HG03108 (cell line): ENCODE measurements around the gene PARVB.
A peak's percentile ranks its signal among the peaks of the same experiment; 100 is the strongest.
"Not testable (repeated sequence)": the region's sequence is repeated elsewhere in the genome, so short reads cannot be mapped to it uniquely, and the experiment has no call there.

Experiments
- ATAC-seq: cut with Tn5 transposase; IDR thresholded peaks from one replicate; pipeline ENCODE4 v1.9.1; 2021; ENCODE audit warnings: moderate library complexity; ENCODE audit not compliant: unreplicated experiment

Gene PARVB

DNA sequence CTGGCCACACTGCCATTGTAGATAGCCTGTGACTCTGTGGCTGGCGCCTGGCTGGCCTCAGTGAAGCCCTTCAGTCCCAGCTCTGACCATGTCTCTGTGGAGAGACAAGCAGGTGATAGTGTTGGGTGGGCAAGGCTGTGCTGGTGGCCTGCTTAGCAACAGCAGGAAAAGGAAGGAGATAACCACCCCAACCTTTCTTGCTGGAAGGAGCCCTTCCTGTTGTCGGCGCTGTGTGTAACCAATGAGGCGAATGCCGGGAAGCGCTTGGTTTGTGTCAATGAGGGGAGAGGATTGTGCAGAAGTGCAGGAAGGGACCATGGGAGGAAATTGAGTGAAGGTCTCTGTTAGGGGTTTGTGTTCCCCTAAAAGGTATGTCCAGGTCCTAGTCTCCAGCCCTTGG, 27.3 kb downstream of the PARVB start:
- no peak for ATAC-seq

DNA sequence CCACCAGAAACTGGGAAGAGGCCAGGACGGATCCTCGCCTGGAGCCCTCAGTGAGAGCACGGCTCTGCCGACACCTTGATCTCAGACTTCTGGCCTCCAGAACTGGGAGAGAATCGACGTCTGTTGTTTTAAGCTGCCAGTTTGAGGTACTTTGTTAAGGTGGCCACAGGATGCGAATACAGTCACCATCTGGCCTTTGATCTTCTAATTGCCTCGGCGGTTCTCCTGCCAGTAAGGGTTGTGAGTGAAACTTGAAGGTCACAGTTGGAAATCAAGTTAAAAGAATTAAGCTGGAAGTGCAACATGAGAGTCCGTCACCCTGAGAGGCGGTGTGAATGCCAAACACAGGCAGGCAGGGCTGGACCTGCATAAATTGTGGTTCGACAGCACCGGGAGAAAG, 27.9 kb downstream of the PARVB start:
- no peak for ATAC-seq

DNA sequence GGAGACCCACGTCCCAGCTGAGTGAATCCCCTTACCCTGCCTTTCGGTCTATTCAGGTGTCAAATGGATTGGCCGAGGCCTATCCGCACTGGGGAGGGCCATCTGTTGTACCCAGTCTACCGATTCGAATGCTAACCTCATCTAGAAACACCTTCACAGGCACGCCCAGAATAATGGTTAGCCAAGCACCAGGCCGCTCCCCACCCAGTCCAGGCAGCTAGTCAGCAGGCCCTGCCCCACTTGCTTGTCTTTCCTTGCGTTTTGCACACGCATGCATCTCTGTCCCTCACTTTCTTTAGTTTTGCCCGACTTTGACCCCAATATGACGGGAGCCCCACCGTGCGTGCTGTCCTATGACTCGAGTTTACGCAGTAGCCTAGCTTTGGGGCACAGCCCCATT, 31.7 kb downstream of the PARVB start:
- no peak for ATAC-seq

DNA sequence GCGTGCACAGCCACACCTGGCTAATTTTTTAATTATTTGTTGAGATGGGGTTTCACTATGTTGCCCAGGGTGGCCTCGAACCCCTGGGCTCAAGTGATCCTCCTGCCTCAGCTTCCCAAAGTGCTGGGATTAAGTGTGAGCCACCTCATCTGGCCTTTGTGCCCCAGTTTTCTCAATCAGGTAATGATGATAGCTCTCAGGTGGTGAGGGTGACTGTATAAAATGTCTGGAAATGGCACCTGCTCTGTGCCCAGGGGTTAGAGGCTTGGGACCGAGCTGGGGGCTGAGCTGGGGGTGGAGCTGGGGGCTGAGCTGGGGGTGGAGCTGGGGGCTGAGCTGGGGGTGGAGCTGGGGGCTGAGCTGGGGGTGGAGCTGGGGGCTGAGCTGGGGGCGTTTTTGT, 32.5 kb downstream of the PARVB start:
- not testable (repeated sequence) for ATAC-seq

DNA sequence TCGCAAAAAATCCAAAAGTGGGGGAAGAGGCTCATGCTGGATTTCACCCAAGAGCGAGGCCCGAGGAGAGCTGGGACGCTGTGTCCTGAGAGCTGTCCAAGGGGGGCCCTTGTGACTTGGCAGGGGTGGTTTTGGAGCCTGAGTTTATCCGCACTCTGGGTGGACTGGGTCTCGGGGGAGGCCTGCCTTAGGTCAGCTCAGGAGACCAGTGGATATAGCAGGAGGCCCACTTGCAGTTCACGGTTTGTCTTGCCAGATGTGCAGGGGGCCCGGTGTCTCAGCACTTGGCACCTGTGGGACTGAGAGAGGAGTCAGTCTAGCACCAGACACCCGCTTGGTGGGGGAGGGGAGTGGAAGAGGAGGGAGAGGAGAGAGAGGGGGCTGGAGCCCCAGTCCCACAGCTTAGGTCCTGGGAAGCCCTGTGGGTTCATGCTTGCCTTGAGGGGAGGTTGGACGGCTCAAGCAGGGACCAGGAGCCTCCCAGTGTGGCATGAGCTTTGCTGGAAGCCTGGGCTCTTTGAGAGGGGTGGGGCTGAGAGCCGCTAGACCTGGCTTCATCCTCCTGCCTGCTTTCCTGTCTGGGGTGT, 33.4 kb downstream of the PARVB start:
- no peak for ATAC-seq

DNA sequence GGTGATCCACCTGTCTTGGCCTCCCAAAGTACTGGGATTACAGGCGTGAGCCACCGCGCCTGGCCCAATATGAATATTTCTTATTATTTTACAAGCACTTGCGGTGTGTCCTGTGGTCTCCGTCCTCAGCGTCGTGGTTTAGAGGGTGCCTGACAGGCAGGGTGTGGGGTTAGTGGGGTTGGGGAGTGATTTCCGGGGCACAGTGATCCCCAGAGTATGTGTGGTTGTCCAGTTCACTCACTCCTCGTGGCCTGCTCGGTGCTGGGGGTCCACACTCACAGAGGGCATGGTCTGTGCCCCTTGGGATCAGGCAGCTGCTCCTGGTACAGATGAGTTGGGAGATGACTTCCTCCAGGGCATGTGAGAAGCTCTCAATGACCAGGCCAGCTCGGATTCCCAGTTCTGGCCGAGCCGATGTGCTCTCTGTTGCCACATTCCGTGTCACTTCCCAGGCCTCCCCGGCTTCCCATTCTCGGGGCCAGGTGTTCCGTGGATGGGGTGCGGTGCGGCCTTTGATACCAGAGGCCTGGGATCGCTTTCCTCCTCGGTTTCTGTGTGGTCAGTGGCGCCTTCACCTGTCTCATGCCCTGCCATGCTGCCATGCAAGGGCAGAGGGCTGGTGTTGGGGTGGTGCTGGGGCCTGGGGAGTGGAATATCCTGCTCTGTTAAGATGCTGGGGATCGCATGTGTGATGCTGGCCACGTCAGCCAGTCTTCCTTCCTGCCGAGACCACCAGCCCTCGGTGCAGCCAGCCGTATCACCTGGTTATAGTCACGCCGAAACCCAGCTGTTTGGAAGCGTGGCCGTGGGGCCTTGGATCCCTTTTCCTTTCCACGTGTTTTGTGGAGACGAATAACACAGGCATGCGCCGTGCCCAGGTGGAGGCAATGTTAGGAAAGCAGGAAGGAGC, 39.6 kb downstream of the PARVB start:
- no peak for ATAC-seq

DNA sequence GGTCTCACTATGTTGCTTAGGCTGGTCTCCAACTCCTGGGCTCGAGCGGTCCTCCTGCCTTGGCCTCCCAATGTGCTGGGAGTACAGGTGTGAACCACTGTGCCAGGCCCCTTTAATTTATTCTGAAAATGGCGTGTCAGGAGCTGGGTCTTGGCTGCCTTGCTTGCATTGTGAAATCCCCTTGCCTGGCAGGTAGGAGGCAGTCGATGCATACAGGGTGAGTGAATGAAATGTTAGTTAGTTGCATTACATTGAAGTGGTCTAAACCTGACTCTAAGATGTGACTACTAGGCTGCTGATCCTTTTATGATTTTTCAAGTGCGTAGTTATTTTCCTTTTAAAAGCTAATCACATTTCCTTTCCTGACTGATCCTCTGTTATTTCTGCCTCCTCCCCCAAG, 42.9 kb downstream of the PARVB start:
- ATAC-seq = no peak

DNA sequence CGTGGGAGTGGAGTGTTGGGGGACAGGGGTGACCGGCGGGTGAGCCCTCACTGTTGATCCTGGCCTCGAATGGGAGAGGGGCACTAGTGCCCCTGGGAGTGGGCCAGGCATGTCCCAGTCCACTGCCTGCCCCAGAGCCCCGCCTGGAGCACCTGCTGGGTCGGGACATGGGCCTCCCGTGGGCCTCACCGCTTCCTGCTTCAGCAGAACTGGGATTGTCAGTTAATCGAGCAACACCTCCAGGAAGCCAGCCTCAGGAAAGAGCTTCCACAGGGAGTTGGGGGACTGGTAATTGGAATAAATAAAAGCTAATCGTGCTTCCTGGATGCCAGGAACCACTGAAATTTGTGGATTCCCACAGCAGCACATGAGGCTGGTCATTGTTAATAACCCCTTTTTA, 43.8 kb downstream of the PARVB start:
- no peak for ATAC-seq

DNA sequence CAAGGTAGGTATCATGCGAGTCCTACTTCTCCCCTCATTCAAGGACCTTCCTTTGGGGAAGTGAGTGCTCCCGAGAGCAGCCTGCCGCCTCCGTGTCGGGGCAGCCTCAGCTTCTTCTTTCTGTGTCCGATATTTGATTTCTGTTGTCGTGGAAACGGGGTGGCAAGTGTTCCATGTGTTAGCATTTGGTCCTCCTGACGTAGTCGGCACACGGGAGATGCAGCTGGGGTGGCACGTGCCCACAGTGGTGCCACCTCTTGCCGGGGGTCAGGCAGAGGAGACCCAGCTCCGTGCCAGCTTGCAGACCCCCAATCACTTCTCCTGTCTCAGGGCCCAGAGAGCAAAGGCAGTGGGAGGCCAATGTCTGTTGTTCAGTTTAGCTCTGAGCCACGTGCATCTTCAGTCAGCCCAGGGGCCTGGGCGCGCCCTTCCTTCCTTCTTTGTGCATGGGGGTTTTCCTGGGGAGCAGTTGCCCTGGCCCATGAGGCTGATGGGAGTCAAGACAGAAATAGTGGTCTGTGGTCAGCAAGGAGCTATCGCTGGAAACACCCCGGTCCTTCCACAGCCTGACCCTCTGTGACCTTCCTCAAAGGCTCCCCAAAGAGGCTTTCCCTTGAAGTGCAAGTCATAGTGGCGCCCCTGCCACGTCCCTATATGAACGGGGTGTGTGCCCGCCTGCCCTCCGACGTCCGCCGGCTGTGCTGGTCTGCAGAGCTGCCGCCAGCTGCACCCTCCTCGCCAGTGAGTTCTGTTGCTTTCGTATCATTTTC, 44.5 kb downstream of the PARVB start:
- ATAC-seq = peak; percentile 55

DNA sequence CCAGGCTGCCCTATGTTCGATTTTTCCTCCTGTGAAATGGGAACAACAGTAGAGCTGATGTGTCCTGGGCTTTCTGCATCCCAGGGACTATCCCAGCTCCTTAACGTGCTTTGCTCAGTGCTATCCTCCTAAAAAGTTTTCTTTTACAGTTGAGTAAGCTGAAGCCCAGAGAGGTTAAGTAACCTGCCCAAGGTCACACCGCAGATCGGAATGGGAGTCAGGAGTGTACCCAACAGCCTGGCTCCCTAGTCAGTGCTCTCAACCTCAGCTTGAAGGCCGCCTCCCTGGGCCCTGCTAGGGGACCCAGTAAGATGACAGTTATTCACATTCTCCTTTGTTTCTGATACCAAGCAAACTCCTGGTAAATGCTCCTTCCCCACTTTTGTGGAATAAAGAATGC, 45.9 kb downstream of the PARVB start:
- no peak for ATAC-seq

DNA sequence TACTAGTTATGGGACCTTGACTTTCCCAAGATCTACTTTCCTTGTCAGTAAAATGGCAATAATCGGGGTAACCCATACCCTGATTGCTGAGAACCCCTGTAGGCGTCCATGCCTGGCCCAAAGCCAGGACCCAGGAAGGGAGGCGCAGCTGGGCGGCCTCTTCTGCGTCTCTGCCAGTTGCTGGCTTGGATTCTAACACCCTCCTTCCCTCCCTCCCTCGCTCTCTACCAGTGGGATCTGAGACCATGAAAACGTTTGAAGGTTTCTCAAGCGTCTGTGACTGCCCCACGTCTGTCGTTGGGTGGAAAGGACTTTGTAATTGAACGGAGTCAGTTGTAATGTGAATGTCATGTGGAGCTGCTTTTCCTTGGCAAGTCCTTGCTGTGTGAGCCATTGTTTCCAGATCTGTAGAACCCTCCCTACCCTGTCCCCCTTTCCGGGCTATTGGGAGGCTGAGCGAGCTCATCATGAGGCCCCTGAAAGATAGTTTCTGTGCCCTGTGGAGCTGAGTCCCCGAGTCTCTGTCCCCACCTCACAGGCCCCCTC, 47.8 kb downstream of the PARVB start:
- ATAC-seq = no peak

DNA sequence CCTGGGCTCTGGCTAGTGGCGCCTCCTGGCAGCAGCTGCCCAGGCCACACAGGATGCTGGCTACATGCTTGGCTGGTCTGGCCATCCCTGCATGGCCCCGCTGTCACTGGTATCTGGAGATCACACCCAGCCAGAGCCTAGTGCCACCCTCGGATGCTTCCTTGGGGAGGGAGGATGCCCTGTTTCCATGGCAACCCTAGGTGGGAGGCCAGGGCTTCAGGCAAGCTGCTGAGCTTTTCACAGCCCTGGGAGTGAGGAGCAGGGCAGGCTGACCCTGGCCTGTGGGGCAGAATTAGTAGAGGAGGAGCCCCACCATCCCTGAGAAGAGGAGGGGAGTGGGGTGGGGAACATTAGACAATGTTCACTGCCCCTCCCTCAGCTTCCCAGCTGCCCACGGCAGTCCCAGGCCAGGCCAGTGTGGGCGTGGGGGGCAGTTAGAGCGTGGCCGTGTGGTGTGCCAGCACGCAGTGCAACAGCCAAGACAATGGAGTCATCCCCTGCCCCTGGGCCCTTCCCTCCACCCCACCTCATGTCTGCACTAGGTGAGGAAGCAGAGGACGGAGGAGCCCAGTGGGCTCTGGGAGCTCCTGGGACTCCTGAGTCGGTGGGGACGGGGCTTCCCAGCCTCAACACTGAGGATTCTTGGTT, 50.4 kb downstream of the PARVB start:
- ATAC-seq = no peak

DNA sequence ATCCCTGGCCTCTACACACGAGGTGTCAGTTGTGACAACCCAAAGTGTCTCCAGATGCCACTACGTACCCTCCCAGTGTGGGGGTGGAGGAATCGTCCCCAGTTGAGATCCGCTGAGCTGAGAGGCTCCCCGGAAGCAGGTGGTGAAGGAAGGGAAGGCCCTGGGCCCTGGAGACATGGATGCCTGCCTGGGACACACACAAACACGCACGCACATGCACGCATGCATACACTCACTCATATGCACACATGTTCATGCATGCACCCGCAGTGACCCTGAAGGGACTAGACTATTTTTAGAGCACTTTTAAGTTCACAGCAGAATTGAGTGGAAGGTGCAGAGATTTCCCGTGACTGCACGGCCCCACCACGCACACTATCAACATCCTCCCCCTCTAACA, 50.9 kb downstream of the PARVB start:
- no peak for ATAC-seq

DNA sequence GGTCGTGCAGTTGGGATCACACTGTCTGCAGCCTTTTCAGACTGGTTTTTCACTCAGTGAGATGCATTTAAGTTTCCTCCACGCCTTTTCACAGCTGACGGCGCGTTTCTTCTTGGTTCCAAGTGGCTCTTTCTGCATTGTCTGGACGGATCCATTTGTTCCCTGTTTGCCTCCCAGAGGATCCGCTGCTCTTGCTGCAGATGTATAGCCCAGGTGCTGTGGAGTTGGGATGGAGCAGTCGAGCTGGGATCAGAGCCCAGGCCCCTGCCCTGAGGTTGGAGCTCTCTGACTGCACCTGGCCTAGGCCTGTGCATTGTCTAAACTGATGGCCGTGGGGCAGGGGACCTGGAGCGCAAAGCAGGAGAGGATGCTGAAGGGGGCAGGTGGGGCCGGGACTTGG, 51.6 kb downstream of the PARVB start:
- ATAC-seq = no peak

DNA sequence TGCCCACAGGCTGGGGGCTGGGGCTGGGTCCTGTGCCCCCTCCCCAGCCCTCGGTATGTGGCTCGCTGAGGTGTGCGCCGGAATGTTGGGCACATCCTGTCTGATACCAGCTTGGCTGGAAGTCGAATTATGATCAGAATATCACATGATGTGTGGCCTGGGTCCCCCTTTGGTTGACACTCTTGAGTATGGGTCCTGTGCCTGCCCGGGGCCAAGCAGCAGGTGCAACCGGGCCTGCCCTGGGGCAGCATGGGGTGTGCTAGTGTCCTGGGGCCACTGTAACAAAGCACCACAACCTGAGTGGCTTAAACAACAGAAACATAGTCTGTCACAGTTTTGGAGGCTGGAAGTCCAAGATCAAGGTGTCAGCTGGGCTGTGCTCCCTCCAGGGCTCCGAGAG, 52.7 kb downstream of the PARVB start:
- ATAC-seq = no peak

DNA sequence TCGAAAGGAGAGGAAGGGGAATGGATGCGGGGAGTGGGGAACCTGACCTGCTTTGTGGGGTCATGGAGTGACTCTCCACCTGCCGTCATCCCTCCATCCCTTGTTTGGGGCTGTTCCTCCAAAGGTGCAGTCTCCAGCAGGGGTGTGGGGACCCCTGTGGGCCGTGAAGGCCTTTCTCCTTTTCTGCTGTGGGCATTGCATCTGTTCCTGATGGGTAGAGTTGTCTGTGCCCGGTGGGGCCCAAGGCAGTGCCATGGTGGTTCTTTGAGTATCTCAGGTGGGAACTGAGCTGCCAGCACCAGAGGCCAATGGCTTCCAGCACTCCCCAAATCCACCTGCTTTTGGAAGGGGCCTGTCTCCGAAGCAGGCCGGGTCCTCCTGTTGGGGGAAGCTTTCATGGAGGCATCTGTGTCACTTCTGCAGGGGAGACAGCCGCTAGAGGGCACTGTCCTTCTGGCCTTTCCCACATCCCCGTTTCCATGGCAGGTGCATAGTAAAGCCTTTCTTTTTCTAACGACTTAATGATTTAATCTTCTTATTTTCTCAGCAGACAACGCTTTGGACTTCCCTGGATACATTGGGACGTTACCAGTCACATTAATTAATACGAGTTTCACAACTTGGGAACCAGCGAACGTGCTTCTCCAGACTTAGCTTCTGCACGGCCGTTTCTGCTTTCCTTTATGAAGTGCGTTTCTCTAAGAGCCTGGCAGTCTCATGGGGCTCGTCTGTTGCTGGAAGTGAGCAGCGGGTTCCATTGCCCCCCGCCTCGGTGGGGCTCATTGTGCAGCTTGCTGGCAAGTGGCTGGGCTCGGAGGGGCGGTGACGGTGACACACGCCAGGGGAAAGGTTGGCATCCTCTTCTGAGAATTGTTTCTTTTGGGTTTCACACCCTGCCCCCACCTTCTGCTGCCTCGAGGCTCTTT, 57.1 kb downstream of the PARVB start:
- no peak for ATAC-seq

DNA sequence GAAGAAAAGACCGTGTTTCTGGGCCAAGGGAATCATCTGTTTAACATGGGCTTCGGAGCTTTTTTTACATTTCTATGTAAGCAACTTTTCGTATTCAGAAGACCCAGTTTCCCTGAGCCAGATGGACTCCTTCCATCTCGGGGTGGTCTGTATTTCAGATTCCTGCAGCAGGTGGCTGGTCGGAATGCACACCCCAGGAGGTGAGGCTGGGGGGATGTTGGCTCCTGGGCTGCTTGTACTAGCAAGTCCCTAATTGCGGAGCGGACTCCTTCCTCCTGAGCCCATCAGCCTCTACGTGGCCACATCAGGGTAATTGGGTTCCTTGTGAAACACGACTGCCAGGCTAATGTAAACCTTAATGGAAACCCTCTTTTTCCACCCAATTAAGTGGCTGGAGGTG, 58.7 kb downstream of the PARVB start:
- no peak for ATAC-seq

DNA sequence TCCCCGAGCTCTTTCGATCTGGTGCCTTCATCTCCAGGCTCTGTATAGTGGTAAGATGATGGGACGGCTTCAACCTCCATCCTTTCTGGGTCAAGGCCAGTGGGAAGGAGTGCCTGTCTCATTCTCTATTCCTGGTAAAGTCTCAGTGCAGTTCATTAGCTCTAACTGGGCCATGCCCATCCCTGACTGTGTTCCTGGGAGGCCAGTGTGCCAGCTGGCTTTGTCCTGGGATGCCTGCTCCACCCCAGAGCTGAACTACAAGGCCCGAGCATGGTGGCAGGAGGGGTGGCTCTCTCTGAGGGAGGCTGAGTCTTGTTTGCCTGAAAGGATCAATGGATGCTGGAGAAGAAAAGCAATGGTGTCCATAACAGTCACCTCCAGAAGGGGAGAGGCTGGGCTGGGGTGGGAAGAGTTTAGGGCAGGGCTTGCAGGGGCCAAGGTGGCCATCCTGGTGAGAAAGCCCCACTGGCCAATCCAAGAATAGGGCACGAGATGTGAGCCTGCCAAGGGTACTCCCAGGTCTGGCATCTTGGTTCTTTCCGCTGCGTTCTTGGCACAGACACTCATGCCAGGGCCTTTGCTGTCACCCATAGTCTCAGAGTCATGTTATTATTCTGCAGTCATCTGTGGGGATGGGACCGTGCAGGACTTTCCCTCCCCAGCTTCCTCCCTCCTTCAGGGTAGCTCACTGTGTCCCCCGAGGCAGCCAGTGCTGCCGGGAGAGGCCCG, 60.1 kb downstream of the PARVB start:
- ATAC-seq = no peak

DNA sequence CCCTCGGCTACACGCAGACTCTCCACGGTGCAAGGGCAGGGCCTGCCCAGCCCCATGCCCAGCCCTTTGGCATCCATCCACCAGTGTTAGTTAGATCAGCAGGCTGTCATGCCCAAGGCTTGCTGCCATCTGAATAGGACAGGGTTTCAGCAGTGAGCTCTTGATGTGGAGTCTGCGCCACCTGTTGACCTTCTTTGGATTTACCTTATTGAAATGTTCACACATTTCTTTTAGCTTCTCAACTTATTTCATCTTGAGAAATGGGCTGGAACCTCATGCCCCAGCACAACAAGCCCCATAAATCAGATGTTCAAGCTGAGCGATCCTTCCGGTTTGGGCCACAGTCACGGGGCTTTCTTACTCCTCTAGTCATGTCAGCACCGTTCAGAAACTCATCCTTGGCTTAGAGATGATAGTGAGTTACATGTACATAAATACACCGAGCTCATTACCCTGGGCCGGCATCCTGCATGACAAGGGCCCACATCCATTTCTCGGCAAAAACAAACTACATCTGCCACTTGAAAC, 61.7 kb downstream of the PARVB start:
- no peak for ATAC-seq
